ENCODE results near the gene TMCO1.
"Not testable (repeated sequence)": the region's sequence is repeated elsewhere in the genome, so short reads cannot be mapped to it uniquely, and the experiment has no call there.

Gene TMCO1

DNA sequence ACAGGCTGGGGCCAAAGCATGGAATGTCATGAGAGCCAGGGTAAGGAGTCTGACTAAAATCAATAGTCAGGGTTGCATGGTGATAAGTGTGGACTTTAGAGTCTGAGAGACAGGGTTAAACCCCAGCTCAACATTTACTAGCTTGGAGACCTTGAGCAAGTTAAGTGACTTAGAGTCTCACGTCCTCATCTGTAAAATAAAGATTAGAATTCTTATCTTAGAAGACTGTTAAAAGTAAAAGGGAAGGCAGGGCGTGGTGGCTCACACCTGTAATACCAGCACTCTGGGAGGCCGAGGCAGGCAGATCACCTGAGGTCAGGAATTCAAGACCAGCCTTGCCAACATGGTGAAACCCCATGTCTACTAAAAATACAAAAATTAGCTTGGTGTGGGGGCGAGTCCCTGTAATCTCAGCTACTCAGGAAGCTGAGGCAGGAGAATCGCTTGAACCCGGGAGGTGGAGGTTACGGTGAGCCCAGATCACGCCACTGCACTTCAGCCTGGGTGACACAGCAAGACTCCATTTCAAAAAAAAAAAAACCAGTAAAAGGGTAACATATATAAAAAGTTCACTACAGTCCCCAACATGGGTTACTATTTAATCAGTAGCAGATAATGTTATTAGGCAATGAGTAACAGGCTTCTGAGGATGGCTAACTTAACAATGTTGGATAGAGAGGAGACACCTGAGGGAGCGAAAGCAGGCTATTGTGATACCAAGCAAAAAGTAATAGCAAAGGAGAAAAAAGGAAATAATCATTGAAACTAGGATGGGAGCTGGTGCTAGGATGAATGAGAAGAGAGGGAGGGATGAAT is 20.8 kb downstream of the TMCO1 start:
- no peak for DNase-seq

DNA sequence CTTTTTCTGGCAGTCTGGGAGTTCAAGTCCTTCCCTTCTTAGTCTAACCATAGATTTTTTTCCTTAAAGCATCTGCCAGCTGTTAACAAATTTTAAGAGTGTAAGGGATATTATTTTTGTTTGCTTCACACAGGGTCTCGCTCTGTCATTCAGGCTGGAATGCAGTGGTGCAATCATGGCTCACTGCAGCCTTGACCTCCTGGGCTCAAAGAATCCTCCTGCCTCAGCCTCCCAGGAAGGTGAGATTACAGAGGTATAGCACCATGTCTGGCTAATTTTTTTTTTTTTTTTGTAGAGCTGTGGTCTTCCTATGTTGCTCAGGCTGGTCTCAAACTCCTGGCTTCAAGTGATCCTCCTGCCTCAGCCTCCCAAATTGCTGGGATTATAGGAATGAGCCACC is 23.8 kb downstream of the TMCO1 start:
- not testable (repeated sequence) for DNase-seq

DNA sequence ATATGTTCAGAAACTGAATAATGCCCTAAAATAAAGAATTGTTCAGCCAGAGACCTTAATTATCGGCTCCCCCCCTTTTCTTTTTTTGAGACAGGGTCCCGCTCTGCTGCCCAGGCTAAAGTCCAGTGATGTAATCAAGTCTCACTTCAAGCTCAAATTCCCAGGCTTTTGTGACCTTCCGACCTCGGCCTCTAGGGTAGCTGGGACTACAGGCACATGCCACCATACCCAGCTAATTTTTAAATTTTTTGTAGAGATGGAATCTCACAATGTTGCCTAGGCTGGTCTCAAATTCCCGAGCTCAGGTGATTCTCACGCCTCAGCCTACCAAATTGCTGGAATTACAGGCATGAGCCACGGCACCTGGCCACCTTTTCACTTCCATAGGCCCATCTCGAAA is 26.5 kb downstream of the TMCO1 start:
- no peak for DNase-seq

DNA sequence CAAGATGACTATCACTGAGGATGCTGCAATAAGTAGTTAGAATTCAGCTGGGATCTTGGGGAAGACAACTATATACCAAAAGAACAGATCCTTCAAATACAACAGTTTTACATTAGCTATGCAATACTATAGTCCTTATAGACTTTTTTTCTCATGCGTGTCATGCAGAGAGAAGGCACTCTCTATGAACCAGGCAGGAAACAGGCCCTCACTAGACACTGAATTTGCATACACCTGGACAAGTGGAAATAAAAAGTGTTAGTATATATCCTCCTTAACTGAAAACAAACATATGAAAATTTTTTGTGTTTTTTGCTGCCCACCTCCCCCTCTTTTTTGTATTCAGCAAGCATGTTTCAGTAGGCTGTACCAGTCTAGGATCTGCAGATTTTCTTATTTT is 29.9 kb downstream of the TMCO1 start:
- DNase-seq: no peak

DNA sequence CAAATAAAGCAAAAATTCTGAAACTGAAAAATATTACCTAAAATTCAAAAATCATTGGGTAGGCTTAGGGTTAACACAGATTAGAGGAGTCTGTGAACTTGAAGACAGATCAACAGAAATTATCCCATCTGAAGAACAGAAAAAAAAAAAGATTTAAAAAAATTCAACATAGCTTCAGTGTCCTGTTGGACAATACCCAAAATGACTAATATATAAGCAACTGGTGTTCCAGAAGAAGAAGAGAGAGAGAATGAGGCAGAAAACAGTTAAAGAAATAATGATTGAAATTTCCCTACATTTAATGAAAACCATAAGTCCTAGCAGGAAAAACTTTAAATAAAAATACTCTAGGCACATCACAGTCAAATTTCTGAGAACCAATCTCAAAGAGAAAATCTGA is 31.5 kb downstream of the TMCO1 start:
- no peak for DNase-seq

DNA sequence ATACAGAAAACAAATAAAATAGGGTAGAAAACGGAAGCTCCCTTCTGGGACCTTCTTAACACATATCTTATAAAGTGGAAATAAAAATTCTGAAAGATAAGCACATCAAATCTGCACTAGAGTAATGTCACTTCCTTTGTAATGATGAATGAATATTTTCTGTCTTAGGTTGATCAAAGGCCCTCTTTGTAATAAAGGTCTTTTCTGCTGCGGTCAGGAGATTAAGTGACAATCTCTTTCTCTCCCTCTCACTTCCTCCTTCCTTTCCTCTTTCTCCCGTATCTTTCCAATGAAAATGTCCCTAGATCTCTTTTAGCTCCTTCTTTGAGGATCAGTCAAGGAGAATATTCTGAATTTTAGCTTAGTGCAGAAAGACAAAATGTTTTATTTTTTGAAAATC is 33.8 kb downstream of the TMCO1 start:
- DNase-seq: no peak

DNA sequence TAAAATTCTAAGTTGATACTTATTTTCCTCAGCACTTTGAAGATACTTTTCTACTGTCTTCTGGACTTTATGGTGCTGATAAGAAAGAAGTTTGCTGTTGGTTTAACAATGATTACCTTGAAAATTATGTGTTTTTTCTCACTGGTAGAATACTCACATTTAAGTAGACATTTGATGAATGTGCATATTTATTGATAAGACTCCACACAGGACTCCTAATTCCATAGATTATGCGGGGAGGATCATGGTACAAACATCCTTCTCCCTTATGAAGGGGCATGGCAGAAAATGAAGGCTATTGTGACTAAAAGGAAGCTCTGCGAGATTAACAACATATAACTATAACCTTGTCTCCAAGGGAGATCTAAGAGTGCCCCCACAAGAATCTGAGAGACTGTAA is 41.8 kb downstream of the TMCO1 start:
- no peak for DNase-seq

DNA sequence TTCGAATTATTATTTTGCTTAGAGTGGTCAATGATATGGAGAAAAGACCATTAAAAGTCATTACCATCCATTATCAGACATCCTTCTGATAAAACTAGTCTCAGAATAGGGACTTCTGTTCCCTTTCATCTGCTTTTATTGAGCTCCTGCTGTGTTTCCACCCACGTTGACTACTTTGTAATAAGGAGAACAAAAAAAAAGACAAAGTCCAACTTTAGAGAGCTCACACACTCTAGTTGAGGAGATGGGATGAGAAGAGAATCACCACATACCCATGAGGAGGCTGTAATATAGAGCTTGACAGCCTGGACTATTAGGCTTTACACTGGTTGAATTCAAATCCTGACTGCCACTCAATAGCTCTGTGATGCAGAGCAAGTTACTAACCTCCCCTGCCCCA is 42.5 kb downstream of the TMCO1 start:
- DNase-seq: no peak

DNA sequence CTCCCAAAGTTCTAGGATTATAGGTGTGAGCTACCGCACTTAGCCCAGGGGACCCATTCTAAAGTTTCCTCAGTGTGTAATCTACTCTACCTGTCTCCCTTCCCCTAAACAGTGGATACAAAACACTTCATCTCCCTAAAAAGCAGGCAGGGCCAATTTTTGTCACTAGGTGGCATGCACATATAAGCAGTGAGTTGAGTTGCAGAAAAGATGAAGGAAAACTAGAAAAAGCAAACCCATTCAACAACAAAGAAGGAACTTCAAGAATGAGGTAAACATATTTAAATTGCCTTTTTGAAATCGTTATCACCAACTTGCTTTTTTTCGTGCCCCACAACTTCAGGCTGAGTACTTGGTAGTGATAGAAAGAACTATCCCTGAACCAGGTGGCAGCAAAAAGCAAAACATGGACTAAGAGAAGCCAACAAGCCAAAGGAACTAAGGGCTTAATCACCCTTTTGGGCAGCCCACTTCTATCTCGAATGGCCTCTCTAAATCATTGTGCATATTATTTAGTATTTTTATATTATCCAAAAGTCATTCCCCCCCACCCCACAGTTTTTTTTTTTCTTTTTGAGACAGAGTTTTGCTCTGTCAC is 50.7 kb downstream of the TMCO1 start:
- peak in 22 of 56 donors; percentile 0 to 71 (median 14) for DNase-seq

DNA sequence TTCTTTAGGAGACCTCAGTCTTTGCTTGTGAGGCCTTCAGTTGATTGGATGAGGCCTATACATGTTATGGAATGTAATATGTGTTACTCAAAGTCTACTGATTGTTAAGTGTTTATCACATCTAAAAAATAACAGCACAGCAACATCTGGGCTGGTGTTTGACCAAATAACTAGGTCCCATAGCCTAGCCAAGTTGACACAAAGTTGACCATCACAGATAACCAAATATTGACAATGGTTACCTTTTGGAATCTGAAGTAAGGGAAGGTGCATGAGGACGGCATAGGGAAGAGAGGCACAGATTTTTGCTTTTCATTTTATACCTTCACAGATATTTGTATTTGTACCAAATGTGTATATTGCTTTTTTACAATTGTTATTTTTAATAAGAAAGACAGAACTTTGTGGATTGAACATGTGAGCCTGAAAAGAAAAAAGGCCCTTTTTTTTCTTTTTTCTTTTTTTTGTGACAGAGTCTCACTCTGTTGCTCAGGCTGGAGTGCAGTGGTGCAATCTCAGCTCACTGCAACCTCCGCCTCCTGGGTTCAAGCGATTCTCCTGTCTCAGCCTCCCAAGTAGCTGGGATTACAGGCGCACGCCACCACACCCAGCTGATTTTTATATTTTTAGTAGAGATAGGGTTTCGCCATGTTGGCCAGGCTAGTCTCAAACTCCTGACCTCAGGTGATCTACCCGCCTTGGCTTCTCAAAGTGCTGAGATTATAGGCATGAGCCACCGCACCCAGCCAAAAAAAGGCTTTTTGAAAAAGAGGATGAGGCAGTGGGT is 52.2 kb downstream of the TMCO1 start:
- not testable (repeated sequence) for DNase-seq

DNA sequence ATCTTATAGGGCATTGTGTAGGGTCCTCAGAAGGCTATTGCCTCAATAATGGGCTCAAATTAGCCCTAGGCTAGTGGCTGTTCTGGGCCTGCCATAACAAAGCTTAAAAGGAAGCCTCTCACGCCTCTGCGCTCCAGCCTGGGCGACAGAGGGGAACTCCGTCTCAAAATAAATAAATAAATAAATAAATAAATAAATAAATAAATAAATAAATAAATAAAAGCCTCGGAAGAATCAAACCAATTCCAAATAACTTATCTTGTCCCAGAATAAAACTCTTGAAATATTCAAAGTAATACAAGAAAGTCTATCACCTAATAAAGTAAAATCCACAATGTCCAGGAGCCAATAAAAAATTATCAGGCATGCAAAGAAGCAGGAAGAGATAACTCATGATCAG is 55.9 kb downstream of the TMCO1 start:
- DNase-seq: no peak

DNA sequence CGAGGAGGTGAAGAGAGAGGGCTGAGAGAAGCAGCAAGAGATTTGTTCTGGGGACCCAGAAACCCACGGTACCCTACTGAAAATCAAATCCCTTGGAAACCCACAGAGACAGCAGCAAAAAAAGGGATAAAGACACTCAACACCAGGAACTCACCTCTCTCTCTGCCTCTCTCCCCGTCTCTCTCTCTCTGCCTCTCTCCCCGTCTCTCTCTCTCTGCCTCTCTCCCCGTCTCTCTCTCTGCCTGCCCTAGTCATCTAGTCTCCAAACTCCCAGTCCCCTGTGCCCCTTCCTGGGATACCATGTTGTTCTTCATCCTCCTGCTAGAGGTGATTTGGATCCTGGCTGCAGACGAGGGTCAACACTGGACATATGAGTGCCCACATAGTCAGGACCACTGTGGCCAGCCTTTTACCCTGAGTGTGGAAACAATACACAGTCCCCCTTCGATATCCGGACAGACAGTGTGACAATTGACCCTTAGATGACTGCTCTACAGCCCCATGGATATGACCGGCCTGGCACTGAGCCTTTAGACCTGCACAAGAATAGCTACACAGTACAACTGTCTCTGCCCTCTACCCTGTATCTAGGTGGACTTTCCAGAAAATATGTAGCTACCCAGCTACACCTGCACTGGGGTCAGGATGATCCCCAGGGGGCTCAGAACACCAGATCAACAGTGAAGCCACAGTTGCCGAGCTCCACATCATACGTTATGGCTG is 60.5 kb downstream of the TMCO1 start:
- DNase-seq: no peak

DNA sequence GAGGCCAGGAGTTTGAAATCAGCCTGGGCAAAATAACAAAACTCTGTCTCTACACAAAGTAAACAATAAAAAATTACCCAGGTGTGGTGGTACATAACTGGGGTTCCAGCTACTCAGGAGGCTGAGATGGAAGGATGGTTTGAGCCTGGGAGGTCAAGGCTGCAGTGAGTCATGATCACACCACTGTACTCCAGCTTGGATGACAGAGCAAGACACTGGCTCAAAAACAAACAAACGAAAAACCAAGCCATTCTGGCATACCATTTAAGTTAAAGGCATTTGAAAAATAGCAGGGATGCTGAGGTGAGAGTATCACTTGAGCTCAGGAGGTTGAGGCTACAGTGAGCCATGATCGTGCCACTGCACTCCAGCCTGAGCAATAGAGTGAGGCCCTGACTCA is 65.0 kb downstream of the TMCO1 start:
- no peak for DNase-seq

DNA sequence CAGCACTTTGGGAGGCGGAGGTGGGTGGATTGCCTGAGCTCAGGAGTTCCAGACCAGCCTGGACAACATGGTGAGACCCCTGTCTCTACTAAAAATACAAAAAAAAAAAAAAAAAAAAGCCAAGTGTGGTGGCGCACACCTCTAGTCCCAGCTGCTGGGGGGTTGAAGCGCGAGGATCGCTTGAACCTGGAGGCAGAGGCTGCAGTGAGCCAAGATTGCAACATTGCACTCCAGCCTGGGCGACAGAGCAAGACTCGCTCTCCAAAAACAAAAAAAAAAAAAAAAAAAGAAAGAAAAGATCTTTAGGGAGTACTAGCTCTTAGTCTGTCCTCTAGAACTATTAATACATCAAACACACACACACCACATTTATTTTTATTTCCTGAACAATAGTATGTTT is 66.7 kb downstream of the TMCO1 start:
- DNase-seq: not testable (repeated sequence)

DNA sequence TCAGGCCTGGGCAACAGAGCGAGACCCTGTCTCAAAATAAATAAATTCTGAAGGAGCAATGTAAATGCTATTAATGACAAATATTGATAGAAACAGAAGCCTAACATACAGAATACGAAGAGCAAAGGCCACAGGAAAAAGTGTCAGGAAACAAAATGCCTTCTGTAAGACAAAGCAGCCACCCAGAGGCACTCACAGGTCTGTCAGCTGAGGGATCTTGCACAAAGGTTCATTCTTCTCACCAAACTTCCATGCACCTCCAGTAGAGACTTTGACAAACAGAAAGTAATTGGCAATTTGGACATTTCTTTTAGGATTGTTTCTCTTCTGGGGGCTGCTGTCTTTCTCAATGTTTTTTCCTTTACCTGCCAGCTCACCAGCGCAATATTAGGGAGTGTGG is 69.1 kb downstream of the TMCO1 start:
- no peak for DNase-seq

DNA sequence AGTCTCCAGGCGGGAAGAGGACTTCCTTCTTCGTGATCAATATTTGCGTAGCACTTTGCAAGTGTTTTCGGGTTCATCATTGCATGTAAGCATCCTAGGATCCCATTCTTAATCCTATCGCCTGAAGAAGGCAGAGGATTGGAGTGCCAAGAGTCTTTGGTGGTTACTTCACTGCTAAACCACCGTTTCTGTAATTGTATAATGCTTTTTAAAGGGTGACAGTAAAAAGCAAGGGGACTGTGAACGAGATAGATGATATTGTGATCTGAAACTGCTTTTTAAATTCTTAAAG is 70.0 kb downstream of the TMCO1 start:
- no peak for DNase-seq

DNA sequence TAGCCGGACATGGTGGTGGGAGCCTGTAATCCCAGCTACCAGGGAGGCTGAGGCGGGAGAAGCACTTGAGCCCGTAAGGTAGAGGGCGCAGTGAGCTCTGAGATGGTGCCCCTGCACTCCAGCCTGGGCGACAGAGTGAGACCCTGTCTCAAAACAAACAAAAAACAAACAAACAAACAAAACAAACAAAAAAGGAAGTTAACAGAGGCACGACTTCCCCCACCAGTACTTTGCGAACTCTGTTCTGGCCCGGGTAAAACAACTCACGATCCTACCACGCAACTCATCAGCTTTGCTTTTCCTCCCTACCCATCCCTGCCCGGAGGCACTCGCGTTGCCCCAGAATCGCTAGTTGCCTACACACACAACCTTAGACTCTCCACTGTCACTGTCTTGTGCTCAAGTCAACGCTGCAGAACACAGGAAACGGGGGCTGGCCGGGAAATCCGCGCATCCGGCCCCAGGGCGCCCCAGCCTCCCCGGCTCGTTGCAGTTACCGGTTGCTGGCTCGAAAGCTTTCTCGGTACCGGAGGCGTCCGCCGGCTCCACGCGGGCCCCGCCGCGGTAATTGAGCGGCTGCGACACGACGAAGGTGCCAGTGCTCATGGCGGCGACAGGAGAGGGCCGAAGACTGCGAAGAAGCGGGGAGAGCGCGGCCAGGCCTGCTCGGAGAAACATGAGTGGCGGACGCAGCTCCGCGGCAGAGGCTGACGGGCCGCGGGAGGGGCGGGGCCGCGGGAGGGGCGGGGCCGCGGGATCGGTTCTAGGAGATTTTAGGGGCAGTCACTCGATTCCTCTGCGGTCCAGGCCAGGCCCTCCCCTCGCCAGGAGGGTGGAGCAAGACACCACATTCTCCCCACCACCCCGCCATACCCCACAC is 70.5 kb downstream of the TMCO1 start, which contains the start of gene ALDH9A1:
Gene ALDH9A1, minus strand, starts transcription at position 682 of the 880 bp plus-strand sequence. Its CDS starts 4 bp downstream, at position 678.
- DNase-seq: peak; percentile 19 to 92 (median 80)

DNA sequence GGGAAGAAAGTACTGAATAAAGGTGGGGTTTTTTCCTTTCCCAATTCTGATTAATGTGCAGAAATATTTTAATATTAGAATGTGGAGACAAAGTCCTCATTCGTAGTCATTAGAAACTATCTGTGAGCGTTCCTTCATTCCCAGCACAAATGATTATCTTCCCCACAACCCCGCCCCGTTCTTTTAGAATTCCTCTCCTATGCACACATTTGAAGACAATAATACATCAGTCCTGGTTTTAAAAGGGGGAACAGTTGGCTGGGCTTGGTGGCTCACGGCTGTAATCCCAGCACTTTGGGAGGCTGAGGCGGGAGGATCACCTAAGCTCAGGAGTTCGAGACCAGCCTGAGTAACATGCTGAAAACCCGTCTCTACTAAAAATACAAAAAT is 71.2 kb downstream of the TMCO1 start:
- no peak for DNase-seq

DNA sequence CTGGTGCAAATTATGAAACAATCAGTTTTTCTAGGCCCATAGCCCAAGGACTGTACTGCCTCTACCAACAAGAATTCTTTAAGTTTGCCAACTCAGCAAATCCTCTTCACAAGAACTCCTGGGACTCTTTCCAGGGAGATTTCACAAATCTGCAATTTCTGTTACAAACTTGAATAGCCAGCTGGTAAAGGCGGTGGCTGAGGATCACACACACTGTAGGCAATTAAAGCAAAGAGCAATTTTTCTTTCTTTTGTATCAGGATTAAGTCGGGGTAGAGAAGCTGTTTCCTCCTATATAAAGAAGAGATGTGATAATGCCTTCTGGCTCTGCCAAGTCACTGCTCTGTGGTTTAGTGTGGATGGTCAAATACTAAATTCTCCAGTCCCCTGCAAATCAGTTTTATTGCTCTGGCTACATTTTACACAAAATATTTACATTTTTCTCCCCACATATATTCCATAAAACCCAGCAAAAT is 72.0 kb downstream of the TMCO1 start:
- peak in 2 of 56 donors; percentile 0 to 20 for DNase-seq

DNA sequence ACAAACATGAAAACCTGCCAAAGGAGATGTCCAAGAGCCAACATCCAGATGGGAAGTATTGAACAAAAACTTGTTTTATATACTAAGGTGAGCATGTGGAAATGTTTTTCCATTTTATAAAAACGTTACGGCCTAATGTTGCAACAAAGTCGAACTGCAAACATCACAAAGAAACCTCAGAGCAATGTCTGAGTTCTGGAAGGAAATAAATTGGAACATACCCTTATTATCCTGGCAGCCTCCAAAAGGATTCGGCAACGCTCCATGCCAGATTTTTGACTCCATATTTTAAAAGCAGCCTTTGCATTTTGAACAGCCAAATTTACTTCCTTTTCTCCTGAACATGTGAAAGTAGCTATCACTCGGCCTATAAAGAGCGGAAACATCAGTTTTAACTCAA is 73.6 kb downstream of the TMCO1 start:
- DNase-seq: no peak

DNA sequence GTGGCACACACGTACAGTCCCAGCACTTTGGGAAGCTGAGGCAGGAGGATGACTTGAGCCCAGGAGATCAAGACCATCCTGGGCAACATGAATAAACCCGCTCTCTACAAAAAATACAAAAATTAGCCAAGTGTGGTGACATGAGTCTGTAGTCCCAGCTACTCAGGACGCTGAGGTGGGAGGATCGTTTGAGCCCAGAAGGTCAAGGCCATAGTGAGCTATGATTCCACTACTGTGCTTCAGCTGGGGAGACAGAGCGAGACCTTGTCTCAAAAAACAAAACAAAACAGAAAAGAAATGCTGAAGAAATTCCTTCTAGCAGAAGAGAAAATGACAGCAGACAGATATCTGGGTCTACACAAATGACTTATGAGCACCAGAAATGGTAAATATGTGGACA is 80.6 kb downstream of the TMCO1 start:
- DNase-seq: no peak

Measured in nucleus accumbens (tissue), 56 donors.